Activated CD4-positive, alpha-beta T cell treated with anti-CD3 and anti-CD28 coated beads, Interleukin-2, Interleukin-4, amounts not matched to agents 100 ng/mL and 50 ng/mL, durations not matched to agents 16 hours and 8 hours (primary cell): ENCODE data around the gene CD58.

Source experiments
- DNase-seq: peaks from one replicate; pipeline ENCODE4 v3.0.0-alpha.2; 2020; ENCODE audit warnings: low spot score

CD58 gene

GRCh38 chr1:116465845-116466685 is 104.8 kb downstream of the CD58 start:
- no peak for DNase-seq

GRCh38 chr1:116465477-116465844 is 105.4 kb downstream of the CD58 start:
- no peak for DNase-seq
